Panc1 (cell line): ENCODE measurements around the gene PFAS. TPM values are rescaled to one million over a fixed set of nuclear protein-coding genes. Genes with fewer than 3 reads are reported as not detected.
A peak's percentile ranks its signal among the peaks of the same experiment; 100 is the strongest.

ENCODE experiments used
- ATAC-seq: fragments of 200-7000 bp; cut with Tn5 transposase; 2 replicates; pipeline ENCODE4 v1.9.1; 2020; ENCODE audit warnings: mild to moderate bottlenecking, moderate library complexity
- BruUV-seq: library from RNA; stranded (reverse); fragments of 400-500 nt; replicated peaks from 2 replicates; lab custom pipeline; 2021; lab: Mats Ljungman, UMichigan
- CTCF ChIA-PET: fragments of 300-600 bp; sonication (Branson Sonifier 250); formaldehyde crosslinking; loops from one replicate; lab custom pipeline; 2022; ENCODE audit warnings: antibody characterized with exemption; lab: Charles Lee
- POLR2A ChIA-PET: fragments of 300-600 bp; sonication (Branson Sonifier 250); formaldehyde crosslinking; loops from one replicate; lab custom pipeline; 2022; ENCODE audit warnings: antibody characterized with exemption; lab: Charles Lee
- DNase-seq: peaks from one replicate; pipeline ENCODE4 v3.0.0-alpha.2; 2010; ENCODE audit warnings: low read depth, low spot score
- H3K27ac ChIP-seq: 2 replicates; pipeline ENCODE4 v1.5.1; 2011; ENCODE audit warnings: mild to moderate bottlenecking, low read length, inconsistent platforms
- H3K27me3 ChIP-seq: fragments of 200-500 bp; sonication (Bioruptor generic); 2 replicates; pipeline ENCODE4 v1.6.0; 2014; ENCODE audit warnings: low read length, inconsistent platforms; ENCODE audit not compliant: control insufficient read depth, insufficient read depth
- H3K36me3 ChIP-seq: fragments of 200-500 bp; sonication (Bioruptor generic); 2 replicates; pipeline ENCODE4 v1.5.1; 2014; ENCODE audit warnings: inconsistent platforms, mild to moderate bottlenecking, low read length, moderate library complexity; ENCODE audit not compliant: control insufficient read depth, insufficient read depth
- H3K4me1 ChIP-seq: 2 replicates; pipeline ENCODE4 v1.5.1; 2011; ENCODE audit warnings: inconsistent platforms, mild to moderate bottlenecking, low read length, moderate library complexity; ENCODE audit not compliant: control insufficient read depth, insufficient read depth
- H3K4me3 ChIP-seq, 2 experiments: 2 replicates each; pipeline ENCODE4 v1.5.1; 2011 to 2012; ENCODE audit warnings: low read depth in 2 of 2, low read length in 2 of 2, mild to moderate bottlenecking in 2 of 2, inconsistent platforms in 1 of 2, moderate library complexity in 1 of 2
- H3K9me3 ChIP-seq: fragments of 200-500 bp; sonication (Bioruptor generic); 2 replicates; pipeline ENCODE4 v1.5.1; 2014; ENCODE audit warnings: low read depth, mild to moderate bottlenecking, inconsistent platforms, low read length, moderate library complexity; ENCODE audit not compliant: control insufficient read depth, insufficient read depth
- POLR2AphosphoS5 ChIP-seq: IDR thresholded peaks from 2 replicates; pipeline ENCODE4 v1.6.1; 2012; ENCODE audit warnings: mild to moderate bottlenecking, low read depth, low read length, moderate library complexity
- SIN3A ChIP-seq: IDR thresholded peaks from 2 replicates; pipeline ENCODE4 v1.6.1; 2012; ENCODE audit warnings: low read depth, mild to moderate bottlenecking, low read length, moderate library complexity, borderline replicate concordance; ENCODE audit not compliant: insufficient read depth
- TCF7L2 ChIP-seq: IDR thresholded peaks from 2 replicates; pipeline ENCODE4 v1.6.1; 2011; ENCODE audit warnings: mild to moderate bottlenecking, low read depth, low read length, inconsistent platforms
- in situ Hi-C: cut with HindIII; loops from 2 replicates; pipeline ENCODE4 v1.10.0; 2016; ENCODE audit warnings: low sequenced_read_pairs, low pct_unique_long_range_greater_than_20kb
- intact Hi-C: fragments of 100-400 bp; cut with micrococcal nuclease; formaldehyde crosslinking; loops from one replicate; pipeline ENCODE4 v1.10.0; 2022; ENCODE audit not compliant: unreplicated experiment
- total RNA-seq: library from RNA; stranded (reverse); gene quantifications from one replicate; pipeline ENCODE4 v1.2.1, GENCODE V29; 2021; ENCODE audit not compliant: unreplicated experiment
- TF ChIP-seq, protein P1 (sequence below), 2 experiments: IDR thresholded peaks; 2 replicates each; pipeline ENCODE4 v1.6.1; 2011 to 2012; ENCODE audit warnings: low read depth in 2 of 2, control low read depth in 1 of 2, low read length in 1 of 2, mild to moderate bottlenecking in 1 of 2, moderate library complexity in 1 of 2; ENCODE audit not compliant: insufficient read depth in 1 of 2
- TF ChIP-seq, protein P2 (sequence below): fragments of 450-650 bp; IDR thresholded peaks from 2 replicates; pipeline ENCODE4 v1.5.1; 2017; ENCODE audit warnings: mild to moderate bottlenecking

The PFAS gene
- total RNA-seq, 1 experiment from 2014 or later = 73.0 TPM

DNA sequence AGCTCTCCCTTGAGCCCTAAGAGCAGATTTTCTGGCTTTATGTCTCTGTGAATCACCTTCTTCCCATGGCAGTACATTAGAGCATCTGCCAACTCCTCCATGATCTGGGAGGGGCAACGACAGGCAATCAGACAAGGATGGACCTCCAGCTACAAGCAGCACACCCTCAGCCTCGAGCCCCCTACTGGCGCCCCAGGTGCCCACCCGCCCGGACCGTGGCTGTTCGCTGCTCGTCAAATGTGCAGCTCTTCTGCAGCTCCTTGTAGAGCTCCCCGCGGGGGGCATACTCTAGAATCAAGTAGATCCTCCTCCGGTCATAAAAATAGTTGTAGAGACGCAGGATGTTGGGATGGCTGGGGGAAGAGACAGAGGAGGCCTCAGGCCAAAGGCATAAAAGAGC, 42.6 kb upstream of the PFAS start:
- intact Hi-C loops (no loop called here), in situ Hi-C loops (no loop called here)
- ATAC-seq (no peak), DNase-seq (no peak)
- no peak overlapping the region for H3K4me3 ChIP-seq
- no peaks in the 10 kb centered on the region for H3K27me3 ChIP-seq
- BruUV-seq = no TSS peak
- ChIA-PET CTCF (no interaction called here), POLR2A (interaction anchor here (0.6 kb wide), 1 partner anchor 135 kb away, joined by 10 read pairs; no protein-coding TSS in a partner anchor)
- H3K9me3 ChIP-seq = no peaks in the 10 kb centered on the region
- H3K36me3 ChIP-seq = peaks cover 4% of the 10 kb centered on the region
- TF ChIP-seq SIN3A (no peak), POLR2AphosphoS5 (no peak), TCF7L2 (no peak)
- TF ChIP-seq, protein P1, sequence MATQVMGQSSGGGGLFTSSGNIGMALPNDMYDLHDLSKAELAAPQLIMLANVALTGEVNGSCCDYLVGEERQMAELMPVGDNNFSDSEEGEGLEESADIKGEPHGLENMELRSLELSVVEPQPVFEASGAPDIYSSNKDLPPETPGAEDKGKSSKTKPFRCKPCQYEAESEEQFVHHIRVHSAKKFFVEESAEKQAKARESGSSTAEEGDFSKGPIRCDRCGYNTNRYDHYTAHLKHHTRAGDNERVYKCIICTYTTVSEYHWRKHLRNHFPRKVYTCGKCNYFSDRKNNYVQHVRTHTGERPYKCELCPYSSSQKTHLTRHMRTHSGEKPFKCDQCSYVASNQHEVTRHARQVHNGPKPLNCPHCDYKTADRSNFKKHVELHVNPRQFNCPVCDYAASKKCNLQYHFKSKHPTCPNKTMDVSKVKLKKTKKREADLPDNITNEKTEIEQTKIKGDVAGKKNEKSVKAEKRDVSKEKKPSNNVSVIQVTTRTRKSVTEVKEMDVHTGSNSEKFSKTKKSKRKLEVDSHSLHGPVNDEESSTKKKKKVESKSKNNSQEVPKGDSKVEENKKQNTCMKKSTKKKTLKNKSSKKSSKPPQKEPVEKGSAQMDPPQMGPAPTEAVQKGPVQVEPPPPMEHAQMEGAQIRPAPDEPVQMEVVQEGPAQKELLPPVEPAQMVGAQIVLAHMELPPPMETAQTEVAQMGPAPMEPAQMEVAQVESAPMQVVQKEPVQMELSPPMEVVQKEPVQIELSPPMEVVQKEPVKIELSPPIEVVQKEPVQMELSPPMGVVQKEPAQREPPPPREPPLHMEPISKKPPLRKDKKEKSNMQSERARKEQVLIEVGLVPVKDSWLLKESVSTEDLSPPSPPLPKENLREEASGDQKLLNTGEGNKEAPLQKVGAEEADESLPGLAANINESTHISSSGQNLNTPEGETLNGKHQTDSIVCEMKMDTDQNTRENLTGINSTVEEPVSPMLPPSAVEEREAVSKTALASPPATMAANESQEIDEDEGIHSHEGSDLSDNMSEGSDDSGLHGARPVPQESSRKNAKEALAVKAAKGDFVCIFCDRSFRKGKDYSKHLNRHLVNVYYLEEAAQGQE (IDR thresholded peaks at IDR 0.05; ENCODE audit: insufficient read depth in 1 of 2, low read depth in 2 of 2, low read length in 1 of 2) = no peak
- TF ChIP-seq, protein P2, sequence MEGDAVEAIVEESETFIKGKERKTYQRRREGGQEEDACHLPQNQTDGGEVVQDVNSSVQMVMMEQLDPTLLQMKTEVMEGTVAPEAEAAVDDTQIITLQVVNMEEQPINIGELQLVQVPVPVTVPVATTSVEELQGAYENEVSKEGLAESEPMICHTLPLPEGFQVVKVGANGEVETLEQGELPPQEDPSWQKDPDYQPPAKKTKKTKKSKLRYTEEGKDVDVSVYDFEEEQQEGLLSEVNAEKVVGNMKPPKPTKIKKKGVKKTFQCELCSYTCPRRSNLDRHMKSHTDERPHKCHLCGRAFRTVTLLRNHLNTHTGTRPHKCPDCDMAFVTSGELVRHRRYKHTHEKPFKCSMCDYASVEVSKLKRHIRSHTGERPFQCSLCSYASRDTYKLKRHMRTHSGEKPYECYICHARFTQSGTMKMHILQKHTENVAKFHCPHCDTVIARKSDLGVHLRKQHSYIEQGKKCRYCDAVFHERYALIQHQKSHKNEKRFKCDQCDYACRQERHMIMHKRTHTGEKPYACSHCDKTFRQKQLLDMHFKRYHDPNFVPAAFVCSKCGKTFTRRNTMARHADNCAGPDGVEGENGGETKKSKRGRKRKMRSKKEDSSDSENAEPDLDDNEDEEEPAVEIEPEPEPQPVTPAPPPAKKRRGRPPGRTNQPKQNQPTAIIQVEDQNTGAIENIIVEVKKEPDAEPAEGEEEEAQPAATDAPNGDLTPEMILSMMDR = no peak
- peaks cover 17% of the 10 kb centered on the region for H3K4me1 ChIP-seq
- no peak overlapping the region for H3K27ac ChIP-seq

DNA sequence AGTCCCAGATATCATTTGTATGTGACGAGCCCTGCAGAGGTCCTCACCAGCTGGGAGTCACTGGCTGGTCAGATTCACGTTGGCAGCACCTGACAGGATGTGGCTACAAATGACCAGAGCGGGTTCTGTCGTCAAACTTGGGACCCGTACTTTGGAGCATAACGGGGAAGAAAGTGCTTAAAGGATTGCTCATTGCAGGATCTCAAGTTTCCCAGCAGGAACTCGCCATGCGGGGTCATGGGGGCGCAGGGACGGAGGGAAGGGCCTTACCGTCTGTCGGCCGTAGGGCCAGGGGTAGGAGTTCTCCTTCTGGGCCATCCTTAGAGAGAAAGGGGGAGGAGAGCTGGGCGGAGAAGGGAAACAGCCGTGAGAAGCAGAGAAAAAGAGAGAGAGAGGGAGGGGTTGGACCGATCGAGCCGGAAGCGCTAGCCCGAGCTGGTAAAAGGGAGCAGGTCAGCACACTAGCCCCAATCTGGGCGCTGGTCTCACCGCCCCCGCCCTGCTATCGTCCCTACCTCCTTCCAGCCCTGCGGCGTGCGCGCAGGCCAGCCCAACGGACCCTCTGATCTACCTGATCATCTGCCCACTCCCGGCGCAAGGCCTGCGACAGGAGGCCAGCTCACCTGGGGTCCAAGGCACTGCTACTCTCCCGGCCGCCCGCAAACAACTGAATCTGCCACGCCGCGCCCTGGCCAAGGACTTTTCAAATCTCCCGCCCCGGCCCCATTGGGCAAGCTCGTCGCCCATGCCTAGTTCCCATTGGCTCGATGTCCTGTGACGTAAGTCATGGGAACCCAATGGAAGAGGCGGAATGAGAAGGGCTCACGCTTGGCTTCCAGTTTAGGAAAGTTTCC, 39.0 kb upstream of the PFAS start, which contains the start of gene AURKB:
Gene AURKB (minus strand): TSS at position 669 of the 854 bp plus-strand sequence. CDS start 351 bp downstream, at position 318.
- Histone ChIP-seq H3K9me3 (no peaks in the 10 kb centered on the region), H3K4me1 (peaks cover 18% of the 10 kb centered on the region), H3K36me3 (peaks cover 4% of the 10 kb centered on the region), H3K27ac (peak within 1 kb of the TSS; percentile 93), H3K27me3 (no peaks in the 10 kb centered on the region), H3K4me3 (peak within 1 kb of the TSS; percentile 75 to 84)
- intact Hi-C loops = no loop called here
- in situ Hi-C loops = no loop called here
- BruUV-seq = TSS peak; percentile 95
- DNase-seq (peak; percentile 87), ATAC-seq (peak; percentile 97)
- CTCF ChIA-PET = interaction anchor here (1.2 kb wide), 1 partner anchor 154 kb away, joined by 5 read pairs; no protein-coding TSS in a partner anchor
- POLR2A ChIA-PET = interaction anchor here (0.6 to 1.2 kb wide), 5 partner anchors 11 to 38 kb away, joined by 3 to 6 read pairs (median 3); partner anchors contain the start of genes CTC1 and PFAS
- TF ChIP-seq, protein P1 (IDR thresholded peaks at IDR 0.05; ENCODE audit: insufficient read depth in 1 of 2, low read depth in 2 of 2, low read length in 1 of 2) = 0 out of 4 replicates have a peak, but pooled peaks of 1 of the 2 experiments have one; percentile 33
- TF ChIP-seq TCF7L2 = 0 out of 2 replicates have a peak, but pooled peaks have one; percentile 30
- TF ChIP-seq POLR2AphosphoS5 = peak; percentile 96
- peak; percentile 99 for TF ChIP-seq SIN3A
- TF ChIP-seq, protein P2 = no peak
